Amniotic epithelial cell (primary cell): ENCODE measurements around the gene NFAT5.
"Not testable (repeated sequence)": the region's sequence is repeated elsewhere in the genome, so short reads cannot be mapped to it uniquely, and the experiment has no call there.

Experiments used
- DNase-seq: peaks from one replicate; pipeline ENCODE4 v3.0.0-alpha.2; 2010; ENCODE audit warnings: low read depth

NFAT5 gene

DNA sequence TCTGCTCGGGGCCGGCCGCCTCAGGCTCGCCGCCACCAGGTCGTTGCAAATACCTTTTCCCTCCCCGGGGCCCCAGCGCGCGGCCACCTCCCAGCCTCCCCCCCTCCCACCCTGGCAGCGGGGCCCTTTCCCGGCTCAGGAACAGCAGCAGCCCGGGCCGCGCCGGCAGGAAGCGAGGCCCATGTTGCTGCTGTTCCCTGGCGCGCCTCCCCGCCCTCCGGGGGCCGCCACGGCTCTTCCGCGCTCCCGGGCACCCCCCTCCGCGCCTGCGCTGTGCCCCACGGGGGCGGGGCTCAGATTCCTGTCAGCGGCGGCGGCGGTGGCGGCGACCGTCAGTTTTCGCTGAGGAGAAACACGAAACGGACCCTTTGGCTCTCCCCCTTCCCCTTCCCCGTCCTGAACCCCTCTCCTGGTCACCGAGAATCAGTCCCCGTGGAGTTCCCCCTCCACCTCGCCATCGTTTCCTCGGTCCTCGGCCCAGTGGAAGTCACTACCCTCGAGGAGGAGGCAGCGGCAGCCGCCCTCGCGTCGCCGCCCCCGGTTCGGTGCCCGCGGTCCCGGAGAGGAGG lies at the start of gene NFAT5:
Gene NFAT5, plus strand, starts transcription at position 296 of the 569 bp plus-strand sequence. CDS start 336 bp downstream, outside the sequence.
- DNase-seq: peak; percentile 71

DNA sequence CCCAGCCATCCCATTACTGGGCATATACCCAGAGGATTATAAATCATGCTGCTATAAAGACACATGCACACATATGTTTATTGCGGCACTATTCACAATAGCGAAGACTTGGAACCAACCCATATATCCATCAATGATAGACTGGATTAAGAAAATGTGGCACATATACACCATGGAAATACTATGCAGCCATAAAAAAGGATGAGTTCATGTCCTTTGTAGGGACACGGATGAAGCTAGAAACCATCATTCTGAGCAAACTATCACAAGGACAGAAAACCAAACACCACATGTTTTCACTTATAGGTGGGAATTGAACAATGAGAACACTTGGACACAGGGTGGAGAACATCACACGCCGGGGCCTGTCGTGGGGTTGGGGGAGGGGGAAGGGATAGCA lies 47.9 kb upstream of the NFAT5 start:
- DNase-seq: not testable (repeated sequence)

DNA sequence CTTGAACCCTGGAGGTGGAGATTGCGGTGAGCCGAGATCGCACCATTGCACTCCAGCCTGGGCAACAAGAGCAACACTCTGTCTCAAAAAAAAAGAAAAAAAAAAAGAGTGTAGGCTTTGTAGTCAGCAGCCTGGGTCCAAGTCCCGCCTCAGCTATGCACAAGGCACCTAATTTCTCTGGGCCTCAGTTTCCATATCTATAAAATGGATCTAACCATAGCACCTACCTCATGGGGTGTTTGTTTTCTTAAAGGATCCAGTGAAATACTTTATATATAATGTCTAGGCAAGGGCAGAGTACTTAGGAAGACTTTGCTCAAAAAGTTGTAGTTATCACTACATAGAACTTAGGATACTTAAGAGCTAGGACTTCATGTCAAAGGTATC lies 45.4 kb upstream of the NFAT5 start:
- DNase-seq: no peak

DNA sequence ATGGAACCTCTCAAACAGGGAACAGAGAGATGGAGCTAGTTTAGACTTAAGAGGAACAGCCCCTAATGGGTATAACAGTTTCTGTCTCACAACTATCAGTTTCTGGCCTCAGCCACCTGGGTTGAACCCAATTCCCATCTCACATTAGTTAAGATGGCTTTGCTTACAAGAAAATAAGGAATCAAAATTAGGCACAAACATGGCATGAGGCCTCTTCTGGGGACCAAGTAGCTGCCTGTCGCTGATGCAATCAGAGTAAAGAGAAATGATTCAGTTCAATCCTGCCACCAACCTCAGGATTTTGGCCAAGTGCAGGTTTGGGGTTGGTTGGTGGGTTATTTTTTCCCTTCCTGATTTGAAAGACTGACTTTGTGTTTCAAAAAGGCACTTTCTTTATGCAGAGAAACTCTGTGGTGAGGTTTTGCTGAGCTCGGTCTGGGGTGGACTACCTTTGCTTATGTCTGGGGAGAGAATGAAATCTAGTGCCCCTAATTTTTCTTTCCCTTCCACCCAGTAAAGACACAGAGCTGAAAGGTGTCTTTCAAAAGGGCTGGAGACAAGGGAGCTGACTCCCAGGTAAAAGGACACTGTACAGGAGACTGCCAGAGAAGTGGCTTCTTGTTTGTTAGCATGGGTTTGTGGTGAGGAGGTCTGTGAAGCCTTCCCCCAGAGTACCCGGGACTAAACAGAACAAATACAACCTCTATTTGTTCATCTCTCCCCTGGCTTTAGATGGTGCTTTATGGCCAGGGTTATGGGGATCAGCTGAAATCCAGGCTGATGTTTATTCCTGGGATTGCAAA lies 44.8 kb upstream of the NFAT5 start:
- no peak for DNase-seq

GRCh38 chr16:69522041-69522578 lies 43.7 kb upstream of the NFAT5 start:
- DNase-seq: no peak

- DNase-seq: peak; percentile 63
Measured at GRCh38 chr16:69522732-69523404, 42.9 kb upstream of the NFAT5 start.

- DNase-seq: no peak
Measured at GRCh38 chr16:69523566-69524305, 42.0 kb upstream of the NFAT5 start.

DNA sequence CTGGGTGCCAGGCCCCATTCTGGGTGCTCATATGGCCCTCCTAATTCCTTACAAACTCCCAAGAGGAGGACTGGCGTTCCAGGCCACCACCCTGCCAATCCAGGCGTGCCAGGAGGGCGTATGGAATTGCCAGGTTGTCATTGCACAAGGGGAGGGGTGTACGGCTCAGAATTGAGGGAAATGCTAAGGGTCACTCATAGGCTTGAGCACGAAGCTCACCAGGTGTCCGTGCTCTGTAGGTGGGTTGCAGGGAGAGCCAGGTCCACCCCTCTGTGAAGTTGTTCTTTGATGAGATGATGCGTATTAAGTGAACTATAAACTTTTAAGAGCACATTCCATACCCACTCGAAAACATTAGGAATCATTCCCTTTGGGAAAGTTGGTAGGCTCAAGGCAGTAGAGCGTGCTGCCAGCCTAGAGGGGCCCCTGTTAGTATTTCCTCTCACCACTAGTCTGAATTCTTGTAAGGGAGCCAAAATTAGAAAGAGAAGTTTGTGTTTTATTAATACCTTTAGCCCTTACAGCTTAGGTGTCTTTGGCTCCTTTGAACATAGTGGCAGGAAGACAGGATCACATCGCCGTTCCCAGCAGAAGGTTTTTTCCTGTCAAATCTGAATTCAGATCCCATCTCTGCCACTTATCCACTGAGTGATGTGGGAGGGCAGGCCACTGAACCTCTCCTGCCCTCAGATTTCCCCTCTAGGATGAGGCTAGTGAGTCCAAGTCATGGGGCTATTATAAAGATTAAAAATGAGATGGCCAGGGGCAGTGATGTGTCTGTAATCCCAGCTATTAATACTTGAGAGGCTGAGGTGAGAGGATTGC lies 38.7 kb upstream of the NFAT5 start:
- no peak for DNase-seq

DNA sequence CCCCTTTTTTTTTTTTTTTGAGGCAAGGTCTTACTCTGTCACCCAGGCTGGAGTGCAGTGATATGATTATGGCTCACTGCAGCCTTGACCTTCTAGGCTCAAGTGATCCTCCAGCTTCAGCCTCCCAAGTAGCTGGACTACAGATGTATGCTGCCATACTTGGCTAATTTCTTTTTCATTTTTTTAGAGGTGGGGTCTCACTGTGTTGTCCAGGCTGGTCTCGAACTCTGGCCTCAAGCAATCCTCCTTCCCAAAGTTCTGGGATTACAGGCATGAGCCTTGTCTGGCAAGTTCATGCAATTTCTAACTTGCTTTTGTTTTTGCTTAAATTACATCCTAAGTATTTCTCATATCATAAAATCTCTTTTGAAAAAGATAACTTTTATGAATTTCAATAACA lies 33.8 kb upstream of the NFAT5 start:
- DNase-seq: no peak

GRCh38 chr16:69532641-69533455 lies 32.9 kb upstream of the NFAT5 start:
- no peak for DNase-seq

GRCh38 chr16:69534720-69535119 lies 31.0 kb upstream of the NFAT5 start:
- DNase-seq: no peak

- DNase-seq: peak; percentile 59
Measured at GRCh38 chr16:69535123-69536050, 30.4 kb upstream of the NFAT5 start.

DNA sequence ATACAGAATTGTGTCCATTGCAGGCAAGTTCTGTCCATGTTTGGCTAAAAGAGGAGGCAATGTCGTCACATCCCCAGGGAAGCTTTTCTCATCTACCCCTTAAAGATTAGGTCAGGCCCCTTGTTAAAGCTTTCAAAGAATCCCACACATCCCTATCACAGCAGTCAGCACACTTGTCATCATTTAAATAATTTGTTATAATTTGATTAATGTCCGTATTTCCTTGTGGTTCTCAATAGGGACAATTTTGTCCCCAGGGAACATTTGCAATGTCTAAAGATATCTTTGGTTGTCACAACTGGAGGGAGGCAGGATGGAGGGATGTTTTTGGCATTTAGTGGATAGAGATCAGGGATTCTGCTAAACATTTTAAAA lies 28.1 kb upstream of the NFAT5 start:
- no peak for DNase-seq

GRCh38 chr16:69538808-69539207 lies 27.0 kb upstream of the NFAT5 start:
- no peak for DNase-seq

GRCh38 chr16:69542974-69543373 lies 22.8 kb upstream of the NFAT5 start:
- peak; percentile 49 for DNase-seq

GRCh38 chr16:69544088-69544487 lies 21.7 kb upstream of the NFAT5 start:
- DNase-seq: no peak

- not testable (repeated sequence) for DNase-seq
Measured at GRCh38 chr16:69546663-69547062, 19.1 kb upstream of the NFAT5 start.

- DNase-seq: no peak
Measured at GRCh38 chr16:69553332-69553731, 12.4 kb upstream of the NFAT5 start.

DNA sequence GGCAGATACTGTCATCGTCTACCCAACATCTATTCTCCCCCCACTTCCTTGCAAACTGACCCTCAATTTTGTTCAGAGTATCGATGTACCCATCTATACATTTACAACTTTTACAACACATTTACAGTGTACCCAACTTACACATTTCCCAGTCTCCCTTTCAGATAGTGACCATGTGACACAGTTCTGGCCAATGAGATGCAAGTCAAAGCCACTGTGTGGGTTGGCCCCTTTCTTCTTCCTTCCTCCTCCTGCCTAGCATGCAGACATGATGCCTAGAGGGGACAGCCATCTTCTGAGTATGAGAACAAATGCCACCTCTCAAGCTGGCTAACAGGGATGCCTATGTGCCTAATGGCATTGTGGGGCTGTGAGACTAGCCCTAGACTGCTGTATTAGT lies 11.3 kb upstream of the NFAT5 start:
- DNase-seq: no peak
